OCI-LY7 (cell line): ENCODE measurements around the gene FDX2.

Source experiments
- EZH2phosphoT487 ChIP-seq: fragments of 200-600 bp; sonication (generic); IDR thresholded peaks from 2 replicates; pipeline ENCODE4 v1.6.1; 2018; ENCODE audit warnings: low read depth, borderline replicate concordance, mild to moderate bottlenecking, mixed run types, antibody characterized with exemption, low read length, moderate library complexity, mixed read lengths
- TF ChIP-seq, protein P1 (sequence below): fragments of 200-600 bp; sonication (generic); conservative IDR thresholded peaks from 2 replicates; pipeline ENCODE4 v1.5.1; 2014; ENCODE audit warnings: mild to moderate bottlenecking, antibody characterized with exemption, low read length, moderate library complexity, mixed read lengths

- TF ChIP-seq, protein P1, sequence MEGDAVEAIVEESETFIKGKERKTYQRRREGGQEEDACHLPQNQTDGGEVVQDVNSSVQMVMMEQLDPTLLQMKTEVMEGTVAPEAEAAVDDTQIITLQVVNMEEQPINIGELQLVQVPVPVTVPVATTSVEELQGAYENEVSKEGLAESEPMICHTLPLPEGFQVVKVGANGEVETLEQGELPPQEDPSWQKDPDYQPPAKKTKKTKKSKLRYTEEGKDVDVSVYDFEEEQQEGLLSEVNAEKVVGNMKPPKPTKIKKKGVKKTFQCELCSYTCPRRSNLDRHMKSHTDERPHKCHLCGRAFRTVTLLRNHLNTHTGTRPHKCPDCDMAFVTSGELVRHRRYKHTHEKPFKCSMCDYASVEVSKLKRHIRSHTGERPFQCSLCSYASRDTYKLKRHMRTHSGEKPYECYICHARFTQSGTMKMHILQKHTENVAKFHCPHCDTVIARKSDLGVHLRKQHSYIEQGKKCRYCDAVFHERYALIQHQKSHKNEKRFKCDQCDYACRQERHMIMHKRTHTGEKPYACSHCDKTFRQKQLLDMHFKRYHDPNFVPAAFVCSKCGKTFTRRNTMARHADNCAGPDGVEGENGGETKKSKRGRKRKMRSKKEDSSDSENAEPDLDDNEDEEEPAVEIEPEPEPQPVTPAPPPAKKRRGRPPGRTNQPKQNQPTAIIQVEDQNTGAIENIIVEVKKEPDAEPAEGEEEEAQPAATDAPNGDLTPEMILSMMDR, result no peak
- TF ChIP-seq EZH2phosphoT487, result no peak
Measured at GRCh38 chr19:10363789-10364281, 48.0 kb upstream of the FDX2 start.
